Fibroblast of pulmonary artery (primary cell): Measurements from ENCODE around the gene EVL.

Experiments used
- DNase-seq: peaks from one replicate; pipeline ENCODE4 v3.0.0-alpha.2; 2010; ENCODE audit warnings: low read depth
- H3K4me3 ChIP-seq: replicated peaks from 2 replicates; pipeline ENCODE4 v1.5.1; 2011; ENCODE audit warnings: low read depth, mild to moderate bottlenecking, control low read depth, low read length, moderate library complexity
- CTCF ChIP-seq: IDR thresholded peaks from 2 replicates; pipeline ENCODE4 v1.5.1; 2011; ENCODE audit warnings: mild to moderate bottlenecking, control low read depth, low read length, inconsistent platforms; ENCODE audit errors: missing control alignments

EVL gene

GRCh38 chr14:100065942-100066574, 836 bp downstream of the EVL start:
- no peak for DNase-seq
- H3K4me3 ChIP-seq, result no peak overlapping the region
- no peak for TF ChIP-seq CTCF

- no peak overlapping the region for H3K4me3 ChIP-seq
- TF ChIP-seq CTCF, result no peak
- DNase-seq, result no peak
Observed at GRCh38 chr14:100066962-100067361, 1.7 kb downstream of the EVL start.

GRCh38 chr14:100067481-100067880, 2.3 kb downstream of the EVL start:
- DNase-seq, result no peak
- no peak overlapping the region for H3K4me3 ChIP-seq

GRCh38 chr14:100067971-100068959, 3.0 kb downstream of the EVL start:
- DNase-seq, result peak; percentile 40
- no peak for TF ChIP-seq CTCF
- H3K4me3 ChIP-seq, result no peak overlapping the region

More at GRCh38 chr14:100067481-100067880, 2.3 kb downstream of the EVL start:
- TF ChIP-seq CTCF, result no peak

- H3K4me3 ChIP-seq, result no peak overlapping the region
Observed at GRCh38 chr14:100069161-100069800, 4.1 kb downstream of the EVL start.

GRCh38 chr14:100070310-100070709, 5.1 kb downstream of the EVL start:
- no peak for TF ChIP-seq CTCF
- no peak for DNase-seq
- H3K4me3 ChIP-seq, result no peak overlapping the region

More at GRCh38 chr14:100069161-100069800, 4.1 kb downstream of the EVL start:
- no peak for TF ChIP-seq CTCF
- DNase-seq, result no peak
